ENCODE results near the gene SMIM35.

GRCh38 chr11:118021146-118021545, 65.6 kb downstream of the SMIM35 start:
- no peak for TF ChIP-seq CTCF (IDR thresholded peaks at IDR 0.05)
- no peak for TF ChIP-seq POLR2A (IDR thresholded peaks at IDR 0.05)
